ENCODE results near the gene MLN.

Gene MLN

GRCh38 chr6:33818293-33818692 is 14.5 kb upstream of the MLN start:
- DNase-seq (ENCODE audit: low read depth) = no peak

GRCh38 chr6:33817489-33817888 is 13.7 kb upstream of the MLN start:
- H3K4me3 ChIP-seq (ENCODE audit: low read depth, low read length) = no peak overlapping the region
- no peak for DNase-seq (ENCODE audit: low read depth)

More at GRCh38 chr6:33818293-33818692, 14.5 kb upstream of the MLN start:
- no peak overlapping the region for H3K4me3 ChIP-seq (ENCODE audit: low read depth, low read length)

DNA sequence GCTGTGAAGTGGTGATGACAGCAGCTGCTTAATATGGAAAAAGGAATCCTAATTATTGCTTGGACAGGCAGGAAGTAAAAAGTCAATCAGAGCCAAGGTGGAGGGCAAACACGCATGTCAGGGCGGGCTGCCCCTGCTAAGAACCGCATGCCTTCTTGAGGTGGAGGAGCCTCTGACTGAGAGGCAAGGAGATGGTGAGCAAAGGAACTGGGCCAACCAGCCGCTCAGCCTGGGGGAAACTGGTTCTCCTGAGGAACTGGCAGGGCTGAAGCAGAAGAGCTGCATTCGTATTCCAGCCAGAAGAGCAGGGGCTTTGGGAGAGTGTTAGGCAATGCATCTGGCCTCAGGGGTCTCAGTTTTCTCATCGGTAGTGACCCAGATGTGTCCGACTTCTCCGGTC is 13.1 kb upstream of the MLN start:
- no peak for DNase-seq (ENCODE audit: low read depth)
- no peak overlapping the region for H3K4me3 ChIP-seq (ENCODE audit: low read depth, low read length)

GRCh38 chr6:33815854-33816253 is 12.1 kb upstream of the MLN start:
- no peak overlapping the region for H3K4me3 ChIP-seq (ENCODE audit: low read depth, low read length)
- DNase-seq (ENCODE audit: low read depth) = no peak

DNA sequence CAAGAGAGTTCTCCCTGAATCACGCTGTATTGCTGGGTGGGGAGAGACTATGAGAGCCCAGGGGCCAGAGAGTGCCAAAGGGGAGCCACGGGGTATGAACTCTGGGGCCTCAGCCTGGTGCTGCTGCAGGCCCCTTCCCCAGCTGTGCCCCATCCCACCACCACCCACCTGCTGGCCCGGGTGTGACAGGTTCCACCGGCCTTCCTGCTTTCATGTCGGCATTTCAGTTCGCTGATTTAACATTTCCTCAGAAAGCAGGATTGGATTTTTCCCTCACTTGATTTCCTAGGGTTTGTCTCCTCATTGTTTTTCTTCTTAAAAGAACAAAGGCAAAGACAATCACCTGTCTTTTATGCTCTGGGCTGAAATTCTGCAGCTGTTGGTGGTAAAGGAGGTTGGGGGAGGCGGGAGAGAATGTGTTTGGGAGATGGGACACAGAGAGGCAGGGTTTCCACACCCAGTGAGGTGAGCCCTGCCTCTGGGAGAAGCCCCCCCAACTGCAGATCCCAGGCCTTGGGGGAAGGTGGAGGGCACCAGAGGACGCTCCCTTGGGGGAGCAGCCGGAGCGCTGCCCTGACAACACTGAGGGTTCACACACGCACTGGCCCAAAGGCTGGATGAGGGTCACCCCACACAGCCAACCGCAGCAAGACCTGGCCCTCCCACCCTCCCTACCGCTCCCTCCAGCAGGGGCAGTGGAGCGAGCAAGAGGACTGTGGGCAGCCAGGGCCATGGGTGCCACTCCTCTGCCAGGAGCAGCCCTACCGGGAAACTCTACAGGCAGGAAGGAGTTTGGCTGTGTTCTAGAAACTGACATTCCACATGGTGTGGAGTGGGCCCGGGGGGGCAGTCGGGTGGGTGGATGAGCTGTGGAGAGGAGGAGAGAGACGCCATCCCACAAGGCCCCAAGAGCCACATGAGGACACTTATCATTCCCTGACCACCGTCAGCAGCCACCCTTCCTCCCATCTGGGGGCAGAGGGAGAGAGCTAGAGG is 10.5 kb upstream of the MLN start:
- no peak overlapping the region for H3K4me3 ChIP-seq (ENCODE audit: low read depth, low read length)
- DNase-seq (ENCODE audit: low read depth) = no peak

DNA sequence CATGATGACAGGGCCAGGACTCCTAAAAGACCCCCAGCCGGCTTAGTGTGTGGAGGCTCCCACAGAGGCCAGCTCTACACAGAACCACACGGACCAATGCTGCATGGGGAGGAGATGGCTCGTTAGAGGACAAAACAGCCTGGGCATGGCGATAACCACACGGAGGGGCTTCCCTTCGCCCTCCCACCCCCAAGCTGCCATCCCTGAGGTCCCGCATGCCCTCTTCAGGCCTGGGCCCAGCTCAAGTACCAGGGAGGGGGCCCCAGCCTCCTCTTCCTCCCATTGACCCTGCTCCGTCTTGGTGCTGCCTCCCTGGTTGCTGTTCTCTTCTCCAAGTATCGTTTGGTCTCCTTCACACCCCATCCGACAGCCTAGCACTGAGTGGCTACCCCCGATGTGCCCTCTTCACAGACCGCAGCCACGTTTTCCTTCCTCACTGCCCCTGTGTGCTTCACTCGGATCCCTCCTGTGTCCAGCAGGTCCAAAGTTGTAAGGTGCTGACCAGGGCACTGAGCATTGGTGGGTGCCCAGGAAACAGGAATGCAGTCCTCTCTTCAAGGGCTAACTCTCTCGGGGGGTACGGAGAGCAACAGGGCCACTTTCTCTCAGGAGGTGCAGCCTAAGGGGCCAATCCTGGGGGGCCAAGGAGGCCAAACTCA is 9.6 kb upstream of the MLN start:
- DNase-seq (ENCODE audit: low read depth) = no peak
- H3K4me3 ChIP-seq (ENCODE audit: low read depth, low read length) = no peak overlapping the region

- no peak overlapping the region for H3K4me3 ChIP-seq (ENCODE audit: low read depth, low read length)
- DNase-seq (ENCODE audit: low read depth) = no peak
Observed at GRCh38 chr6:33812669-33813068, 8.9 kb upstream of the MLN start.

DNA sequence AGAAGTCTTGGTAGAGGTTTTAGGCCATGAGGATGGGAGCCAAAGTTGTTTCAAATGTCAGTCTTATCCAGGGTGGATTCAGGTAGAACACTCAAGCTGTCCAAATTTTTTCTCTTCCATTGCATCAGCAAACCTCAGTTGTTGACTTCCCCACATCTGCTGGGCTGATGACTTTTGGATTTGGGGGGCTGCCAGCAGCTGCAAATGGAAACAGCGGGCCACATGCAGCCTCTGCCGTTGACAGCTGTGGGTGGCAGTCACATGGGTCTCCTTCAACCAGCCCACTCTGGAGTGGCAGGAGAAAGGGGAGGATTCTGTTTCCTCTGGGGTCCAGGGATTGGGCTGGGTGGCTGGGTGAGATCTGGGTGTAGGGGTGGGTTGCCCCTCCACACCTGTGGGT is 5.8 kb upstream of the MLN start:
- no peak for DNase-seq (ENCODE audit: low read depth)

DNA sequence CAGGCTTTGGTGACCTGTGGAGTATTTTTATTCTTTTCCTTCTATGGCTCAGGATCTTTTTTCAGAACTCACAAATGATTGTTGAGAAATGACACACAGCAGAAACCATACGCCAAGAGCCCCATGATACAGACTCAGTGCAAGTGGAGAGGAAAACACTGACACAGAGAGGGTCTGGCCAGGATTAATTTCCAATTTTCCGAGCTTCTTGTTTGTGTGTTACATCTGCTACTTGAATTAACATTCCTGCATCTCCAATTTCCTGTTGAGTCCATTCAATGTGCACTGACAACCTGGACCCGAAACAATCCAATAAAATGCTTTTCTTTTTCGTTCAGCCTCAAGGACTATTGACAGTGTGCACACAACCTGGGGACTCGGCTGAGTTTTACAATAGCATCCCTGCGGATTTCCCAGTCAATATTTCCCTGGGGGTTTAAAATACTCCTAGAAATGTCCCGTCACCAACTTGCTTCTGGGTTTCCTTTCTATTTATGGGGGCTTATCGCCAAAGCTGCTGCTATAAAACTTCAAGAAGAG is 4.9 kb upstream of the MLN start:
- no peak for DNase-seq (ENCODE audit: low read depth)
- H3K4me3 ChIP-seq (ENCODE audit: low read depth, low read length) = no peak overlapping the region

More for the DNA sequence above, 5.8 kb upstream of the MLN start:
- no peak overlapping the region for H3K4me3 ChIP-seq (ENCODE audit: low read depth, low read length)

DNA sequence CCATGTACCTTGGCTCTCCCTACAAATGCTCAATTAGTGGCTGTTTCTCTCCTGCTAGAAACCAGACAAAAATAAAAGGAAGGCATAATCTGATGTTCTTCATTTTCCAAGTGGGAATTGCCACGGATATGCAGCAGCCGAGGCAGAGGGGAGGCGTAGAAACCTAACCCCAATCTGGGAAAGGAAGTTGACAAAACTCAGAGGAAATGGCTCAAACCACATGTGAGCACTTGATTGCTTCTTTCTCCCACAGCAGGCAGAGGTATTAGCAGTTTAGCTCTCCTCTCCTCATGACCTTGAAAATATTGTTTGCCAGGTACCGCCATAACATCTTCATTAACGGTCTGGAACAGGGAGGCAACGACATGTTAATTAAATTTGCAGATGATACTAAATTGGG is 3.8 kb upstream of the MLN start:
- H3K4me3 ChIP-seq (ENCODE audit: low read depth, low read length) = no peak overlapping the region
- no peak for DNase-seq (ENCODE audit: low read depth)

- no peak for DNase-seq (ENCODE audit: low read depth)
- H3K4me3 ChIP-seq (ENCODE audit: low read depth, low read length) = no peak overlapping the region
Observed at GRCh38 chr6:33806841-33807240, 3.0 kb upstream of the MLN start.

GRCh38 chr6:33802186-33802958 is 1.4 kb downstream of the MLN start:
- no peak for DNase-seq (ENCODE audit: low read depth)
- H3K4me3 ChIP-seq (ENCODE audit: low read depth, low read length) = no peak overlapping the region

- DNase-seq (ENCODE audit: low read depth) = no peak
Observed at GRCh38 chr6:33801611-33802010, 2.2 kb downstream of the MLN start.

GRCh38 chr6:33800248-33800969 is 3.4 kb downstream of the MLN start:
- H3K4me3 ChIP-seq (ENCODE audit: low read depth, low read length) = no peak overlapping the region
- no peak for DNase-seq (ENCODE audit: low read depth)

More at GRCh38 chr6:33801611-33802010, 2.2 kb downstream of the MLN start:
- H3K4me3 ChIP-seq (ENCODE audit: low read depth, low read length) = no peak overlapping the region

DNA sequence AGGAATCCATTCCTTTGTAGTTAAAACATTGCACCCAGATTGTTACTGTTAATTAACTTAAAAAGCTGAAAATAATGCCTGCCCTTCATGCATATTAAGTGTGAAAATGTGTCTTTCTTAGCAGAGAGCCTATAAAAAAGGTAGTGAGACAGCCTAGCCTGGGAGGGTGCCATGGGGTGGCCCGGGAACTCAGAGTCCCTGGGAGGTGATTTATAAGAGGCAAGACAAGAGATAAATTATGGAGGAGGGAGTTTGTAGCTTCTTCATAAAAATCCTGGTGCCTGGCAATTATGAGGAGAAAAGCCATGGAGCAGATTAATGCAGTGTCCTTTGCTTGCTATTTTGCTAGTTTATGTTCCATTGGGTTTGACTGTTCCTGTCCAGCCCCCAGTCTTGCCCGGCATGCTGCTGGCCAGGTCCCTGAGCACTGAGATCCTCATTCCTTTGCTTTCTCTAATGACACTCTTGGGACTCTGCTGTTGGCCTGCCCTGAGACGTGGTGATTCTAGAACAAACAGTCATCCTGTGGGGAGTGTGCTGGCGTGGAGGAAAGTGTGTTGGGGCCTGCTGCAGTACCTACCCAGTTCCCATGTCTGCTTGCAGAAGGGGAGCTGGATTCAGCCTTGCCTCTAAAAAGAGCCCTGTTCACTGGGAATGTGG is 4.2 kb downstream of the MLN start:
- H3K4me3 ChIP-seq (ENCODE audit: low read depth, low read length) = no peak overlapping the region
- DNase-seq (ENCODE audit: low read depth) = peak; percentile 56

DNA sequence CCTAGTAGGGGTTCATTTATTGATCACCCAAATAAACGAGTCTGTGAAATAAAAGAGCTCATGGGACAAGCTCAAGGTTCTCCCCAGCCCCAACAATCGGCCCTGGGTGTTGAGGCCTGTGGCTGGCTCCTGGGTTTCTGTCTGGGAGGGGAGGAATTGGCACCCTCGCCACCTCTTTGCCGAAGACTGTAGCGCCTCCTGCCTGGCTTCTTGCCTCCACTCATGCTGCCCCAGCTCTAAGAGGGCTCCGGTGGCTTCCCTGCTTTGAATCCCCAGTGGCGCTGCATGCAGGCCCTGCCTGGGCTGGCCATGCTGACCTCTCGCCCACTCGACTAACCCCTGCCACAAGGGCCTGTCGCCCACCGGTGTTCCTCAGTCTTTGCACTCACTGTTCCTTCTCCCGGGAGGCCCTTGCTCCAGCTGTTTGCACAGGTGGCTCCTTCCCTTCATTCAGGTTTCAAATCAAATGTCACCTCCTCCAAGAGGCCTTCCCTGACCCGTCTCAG is 5.4 kb downstream of the MLN start:
- no peak overlapping the region for H3K4me3 ChIP-seq (ENCODE audit: low read depth, low read length)
- DNase-seq (ENCODE audit: low read depth) = no peak

DNA sequence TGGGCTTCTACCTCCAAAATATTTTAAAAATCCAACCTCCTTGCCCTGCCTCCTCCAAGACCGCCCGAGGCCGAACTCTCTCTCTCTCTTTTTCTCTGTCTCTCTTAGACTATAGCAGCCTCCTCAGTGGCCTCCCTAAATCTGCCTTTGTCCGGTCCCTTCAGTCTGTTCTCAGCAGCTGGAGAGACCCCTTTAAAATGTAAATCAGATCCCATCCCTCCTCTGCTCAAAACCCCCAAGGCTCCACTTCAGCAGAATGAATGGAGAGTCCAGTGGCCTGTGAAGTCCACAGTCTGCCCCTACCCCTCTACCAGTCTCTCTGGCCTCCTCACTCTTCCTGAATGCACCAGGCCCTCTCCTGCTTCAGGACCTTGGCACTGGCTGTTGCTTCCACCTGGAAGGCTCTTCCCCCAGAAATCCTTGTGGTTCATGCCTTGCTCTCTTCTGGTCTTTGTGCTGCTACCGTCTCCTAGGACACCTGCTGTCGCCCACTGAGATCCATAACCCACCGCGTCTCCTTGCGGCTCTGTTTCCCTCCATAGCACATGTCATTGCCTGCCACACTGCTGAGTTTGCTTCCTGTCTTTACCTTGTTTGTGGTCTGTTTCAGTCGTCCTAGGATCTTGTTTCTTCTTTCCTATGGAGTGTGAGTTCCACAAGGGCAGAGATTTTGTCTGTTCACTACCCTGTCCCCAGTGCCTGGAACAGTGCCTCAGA is 6.0 kb downstream of the MLN start:
- H3K4me3 ChIP-seq (ENCODE audit: low read depth, low read length) = no peak overlapping the region
- DNase-seq (ENCODE audit: low read depth) = no peak
